HEK293T (cell line): ENCODE data around the gene TBC1D22A.

ENCODE experiments used
- CTCF ChIA-PET: fragments of 350-600 bp; formaldehyde crosslinking; extraction: SDS; loops from one replicate; lab custom pipeline; 2021; ENCODE audit warnings: antibody characterized with exemption, inconsistent platforms; lab: Yijun Ruan, JAX
- POLR2A ChIA-PET: fragments of 350-600 bp; formaldehyde crosslinking; extraction: SDS; loops from one replicate; lab custom pipeline; 2020; ENCODE audit warnings: antibody characterized with exemption, inconsistent platforms; lab: Yijun Ruan, JAX
- DNase-seq: peaks from one replicate; pipeline ENCODE4 v3.0.0; 2012; ENCODE audit warnings: mixed read lengths; ENCODE audit errors: extremely low spot score
- ARNT ChIP-seq: fragments of 450-650 bp; IDR thresholded peaks from 2 replicates; pipeline ENCODE4 v1.6.1; 2017; ENCODE audit warnings: mild to moderate bottlenecking
- BHLHE40 ChIP-seq: fragments of 450-650 bp; IDR thresholded peaks from 2 replicates; pipeline ENCODE4 v1.6.1; 2016; ENCODE audit warnings: mild to moderate bottlenecking, moderate library complexity, borderline replicate concordance
- CTBP1 ChIP-seq: fragments of 450-650 bp; IDR thresholded peaks from 2 replicates; pipeline ENCODE4 v1.6.1; 2016; ENCODE audit warnings: borderline replicate concordance
- ELF4 ChIP-seq: fragments of 450-650 bp; IDR thresholded peaks from 2 replicates; pipeline ENCODE4 v1.6.1; 2017; ENCODE audit warnings: antibody characterized with exemption
- FOXA1 ChIP-seq: fragments of 450-650 bp; IDR thresholded peaks from 2 replicates; pipeline ENCODE4 v1.6.1; 2016; ENCODE audit warnings: mild to moderate bottlenecking
- FOXK2 ChIP-seq: fragments of 450-650 bp; IDR thresholded peaks from 2 replicates; pipeline ENCODE4 v1.6.1; 2016; ENCODE audit warnings: mild to moderate bottlenecking
- FOXM1 ChIP-seq: fragments of 450-650 bp; IDR thresholded peaks from 2 replicates; pipeline ENCODE4 v1.6.1; 2017; ENCODE audit warnings: mild to moderate bottlenecking, borderline replicate concordance
- HDGF ChIP-seq: fragments of 450-650 bp; IDR thresholded peaks from 2 replicates; pipeline ENCODE4 v1.6.1; 2017; ENCODE audit warnings: antibody characterized with exemption, borderline replicate concordance
- L3MBTL2 ChIP-seq: fragments of 450-650 bp; conservative IDR thresholded peaks from 2 replicates; pipeline ENCODE4 v1.6.1; 2016; ENCODE audit warnings: mild to moderate bottlenecking
- LEF1 ChIP-seq: fragments of 450-650 bp; IDR thresholded peaks from 2 replicates; pipeline ENCODE4 v1.6.1; 2017; ENCODE audit warnings: mild to moderate bottlenecking, borderline replicate concordance
- NFRKB ChIP-seq: fragments of 450-650 bp; IDR thresholded peaks from 2 replicates; pipeline ENCODE4 v1.6.1; 2016; ENCODE audit warnings: mild to moderate bottlenecking, moderate library complexity
- SP1 ChIP-seq: fragments of 450-650 bp; IDR thresholded peaks from 2 replicates; pipeline ENCODE4 v1.6.1; 2017
- SUZ12 ChIP-seq: fragments of 450-650 bp; IDR thresholded peaks from 2 replicates; pipeline ENCODE4 v1.6.1; 2016; ENCODE audit warnings: mild to moderate bottlenecking
- TARDBP ChIP-seq: fragments of 450-650 bp; IDR thresholded peaks from 2 replicates; pipeline ENCODE4 v1.6.1; 2016
- ZNF384 ChIP-seq: fragments of 450-650 bp; IDR thresholded peaks from 2 replicates; pipeline ENCODE4 v1.6.1; 2016
- TF ChIP-seq, protein P1 (sequence below): fragments of 450-650 bp; IDR thresholded peaks from 2 replicates; pipeline ENCODE4 v1.6.1; 2016

Gene TBC1D22A

GRCh38 chr22:46812034-46812605 lies 49.7 kb downstream of the TBC1D22A start:
- POLR2A ChIA-PET, result no interaction called here

DNA sequence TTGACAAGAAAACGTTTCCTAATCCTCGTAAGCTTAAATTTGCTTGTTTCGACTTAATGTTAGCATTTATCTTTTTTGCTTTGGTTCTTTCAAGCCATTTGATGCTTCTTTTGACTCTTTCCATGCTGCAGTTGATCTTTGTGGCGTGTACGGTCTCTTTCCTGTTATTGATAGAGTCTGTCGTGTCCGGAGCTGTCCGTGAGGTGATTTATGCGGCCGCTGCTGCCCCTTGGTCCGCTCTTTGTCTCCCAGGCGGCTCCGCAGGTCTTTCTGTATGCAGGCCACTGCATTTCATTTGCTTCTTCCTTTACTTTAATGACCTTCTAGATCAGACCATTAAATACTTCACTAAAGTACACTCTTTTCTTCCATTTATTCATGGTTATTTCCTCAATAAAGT lies 50.3 kb downstream of the TBC1D22A start:
- CTCF ChIA-PET, result interaction anchor here (1.9 to 2.5 kb wide), 2 partner anchors 10 to 14 kb away, joined by 5 to 8 read pairs; no protein-coding TSS in a partner anchor
- no peak for DNase-seq
- TF ChIP-seq FOXM1 (no peak), SUZ12 (no peak), ARNT (no peak), HDGF (no peak), SP1 (no peak), CTBP1 (no peak), FOXA1 (no peak), NFRKB (no peak), FOXK2 (no peak), L3MBTL2 (no peak), TARDBP (no peak), BHLHE40 (no peak), LEF1 (no peak), ZNF384 (no peak), ELF4 (no peak)
- TF ChIP-seq, protein P1, sequence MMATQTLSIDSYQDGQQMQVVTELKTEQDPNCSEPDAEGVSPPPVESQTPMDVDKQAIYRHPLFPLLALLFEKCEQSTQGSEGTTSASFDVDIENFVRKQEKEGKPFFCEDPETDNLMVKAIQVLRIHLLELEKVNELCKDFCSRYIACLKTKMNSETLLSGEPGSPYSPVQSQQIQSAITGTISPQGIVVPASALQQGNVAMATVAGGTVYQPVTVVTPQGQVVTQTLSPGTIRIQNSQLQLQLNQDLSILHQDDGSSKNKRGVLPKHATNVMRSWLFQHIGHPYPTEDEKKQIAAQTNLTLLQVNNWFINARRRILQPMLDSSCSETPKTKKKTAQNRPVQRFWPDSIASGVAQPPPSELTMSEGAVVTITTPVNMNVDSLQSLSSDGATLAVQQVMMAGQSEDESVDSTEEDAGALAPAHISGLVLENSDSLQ, result no peak
- POLR2A ChIA-PET, result no interaction called here

More at GRCh38 chr22:46812034-46812605, 49.7 kb downstream of the TBC1D22A start:
- CTCF ChIA-PET, result interaction anchor here (0.6 to 2.5 kb wide), 4 partner anchors 9 to 249 kb away, joined by 4 to 8 read pairs (median 4); no protein-coding TSS in a partner anchor
- TF ChIP-seq FOXK2 (no peak), LEF1 (no peak), TARDBP (no peak), HDGF (no peak), L3MBTL2 (no peak), SP1 (no peak), NFRKB (no peak), SUZ12 (no peak), BHLHE40 (no peak), ZNF384 (no peak), CTBP1 (no peak)
- TF ChIP-seq, protein P1, result no peak
- DNase-seq, result no peak

- ChIA-PET CTCF (no interaction called here), POLR2A (no interaction called here)
- DNase-seq, result no peak
- TF ChIP-seq NFRKB, result no peak
- TF ChIP-seq ARNT, result no peak
- no peak for TF ChIP-seq CTBP1
- TF ChIP-seq TARDBP, result no peak
- no peak for TF ChIP-seq L3MBTL2
- TF ChIP-seq BHLHE40, result no peak
Measured at GRCh38 chr22:46813816-46814597, 51.6 kb downstream of the TBC1D22A start.

DNA sequence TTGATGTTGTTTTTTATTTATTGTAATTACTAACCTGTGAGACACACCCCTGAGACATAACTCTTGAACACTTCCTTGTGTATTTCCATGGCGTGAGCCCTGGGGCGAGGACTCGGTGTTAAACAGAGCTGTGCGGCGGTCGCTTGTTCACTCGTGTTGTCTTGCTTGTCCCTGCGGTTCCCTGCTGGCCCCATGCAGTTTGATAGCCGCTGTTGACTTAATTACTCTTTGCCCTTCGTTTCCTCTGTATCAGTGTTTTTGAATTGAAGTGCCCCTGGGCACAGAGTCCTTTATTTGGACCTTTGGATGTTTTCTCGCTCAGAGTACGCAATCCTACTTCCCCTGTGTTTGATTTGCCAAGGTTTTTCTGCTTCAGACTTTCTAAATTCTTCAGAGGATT lies 52.7 kb downstream of the TBC1D22A start:
- DNase-seq, result no peak
- CTCF ChIA-PET, result interaction anchor here (1.8 kb wide), 1 partner anchor 12 kb away, joined by 5 read pairs; no protein-coding TSS in a partner anchor
- POLR2A ChIA-PET, result no interaction called here
- TF ChIP-seq SUZ12 (no peak), ARNT (no peak), FOXA1 (no peak), ELF4 (no peak), FOXK2 (no peak), SP1 (no peak), FOXM1 (no peak), BHLHE40 (no peak), L3MBTL2 (no peak), NFRKB (no peak), TARDBP (no peak)
- TF ChIP-seq, protein P1, result no peak

- POLR2A ChIA-PET, result interaction anchor here (1.0 kb wide), 1 partner anchor 53 kb away, joined by 3 read pairs; the partner anchor contains the start of gene TBC1D22A
- TF ChIP-seq LEF1 (no peak), ARNT (no peak), BHLHE40 (no peak), HDGF (no peak), L3MBTL2 (no peak), SUZ12 (no peak), NFRKB (no peak), FOXK2 (no peak), ELF4 (no peak), ZNF384 (no peak), FOXA1 (no peak), CTBP1 (no peak), SP1 (no peak)
- TF ChIP-seq, protein P1, result no peak
- CTCF ChIA-PET, result interaction anchor here (1.2 to 1.8 kb wide), 2 partner anchors 13 to 56 kb away, joined by 5 read pairs; no protein-coding TSS in a partner anchor
- DNase-seq, result no peak
Measured at GRCh38 chr22:46815559-46815895, 53.1 kb downstream of the TBC1D22A start.
